ENCODE measurements around the gene DZIP1. TPM values are rescaled to one million over a fixed set of nuclear protein-coding genes. Genes with fewer than 3 reads are reported as not detected.

The DZIP1 gene
- total RNA-seq, 1 experiment from 2014 or later, result 0.17 TPM

DNA sequence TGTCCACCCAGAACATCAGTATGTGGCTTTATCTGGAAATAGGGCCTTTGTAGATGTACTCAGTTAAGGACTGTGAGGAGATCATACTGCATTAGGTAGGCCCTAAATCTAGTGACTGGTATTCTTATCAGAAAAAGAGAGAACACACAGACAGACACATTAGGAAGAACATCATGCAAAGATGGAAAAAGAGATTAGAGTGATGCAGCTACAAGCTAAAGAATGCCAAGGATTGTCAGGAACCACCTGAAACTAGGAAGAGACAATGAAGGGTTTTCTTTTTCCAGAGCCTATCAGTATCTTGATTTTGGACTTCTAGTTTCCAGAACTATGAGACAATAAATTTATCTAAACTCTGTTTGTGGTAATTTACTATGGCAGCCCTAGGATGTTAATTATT lies 15.0 kb upstream of the DZIP1 start (continued):
- TF ChIP-seq REST (IDR thresholded peaks at IDR 0.05; ENCODE audit: low read depth) (no peak), TCF7L2 (IDR thresholded peaks at IDR 0.05; ENCODE audit: borderline replicate concordance, extremely low read depth, insufficient read depth, insufficient read length) (no peak), EZH2phosphoT487 (IDR thresholded peaks at IDR 0.05; ENCODE audit: borderline replicate concordance) (no peak), ELF1 (IDR thresholded peaks at IDR 0.05; ENCODE audit: borderline replicate concordance, low read depth) (no peak), ZFX (IDR thresholded peaks at IDR 0.05) (no peak)

GRCh38 chr13:95656386-95657015 lies 12.0 kb upstream of the DZIP1 start:
- ChIA-PET CTCF (no interaction called here), POLR2A (no interaction called here), RAD21 (ENCODE audit: low non-redundant PET in 1 of 2, low total read pairs in 2 of 2, uncharacterized antibody in 2 of 2, unreplicated experiment in 2 of 2) (no interaction called here)
- Histone ChIP-seq H3K27me3 (ENCODE audit: insufficient read depth, low read length) (no peaks in the 10 kb centered on the region), H4K20me1 (ENCODE audit: insufficient read depth) (no peaks in the 10 kb centered on the region), H3K9me2 (ENCODE audit: insufficient read depth) (no peaks in the 10 kb centered on the region), H2AFZ (ENCODE audit: low read depth, low read length, poor library complexity, severe bottlenecking) (no peak overlapping the region), H3K4me2 (ENCODE audit: low read length) (no peak overlapping the region), H3K9ac (ENCODE audit: low read length) (no peak overlapping the region), H3K36me3 (ENCODE audit: control insufficient read depth in 1 of 2, insufficient read depth in 2 of 2, low read length in 2 of 2) (no peaks in the 10 kb centered on the region), H3K27ac (ENCODE audit: low read depth, low read length) (no peak overlapping the region), H3K4me1 (ENCODE audit: control insufficient read depth in 1 of 2, insufficient read depth in 2 of 2, low read length in 2 of 2) (no peaks in the 10 kb centered on the region), H3K4me3 (replicated peaks in 1 of 2; ENCODE audit: low read depth in 1 of 2, low read length in 2 of 2) (no peak overlapping the region), H3K79me2 (ENCODE audit: insufficient read depth, low read length) (no peaks in the 10 kb centered on the region), H3K9me3 (ENCODE audit: control insufficient read depth in 1 of 2, insufficient read depth in 1 of 2, low read depth in 1 of 2, low read length in 2 of 2) (no peaks in the 10 kb centered on the region)
- intact Hi-C loops (cut with micrococcal nuclease), result no loop called here
- TF ChIP-seq MAX (IDR thresholded peaks at IDR 0.05) (no peak), ZFX (IDR thresholded peaks at IDR 0.05) (no peak), SIN3A (IDR thresholded peaks at IDR 0.05; ENCODE audit: low read depth) (no peak), CTCF (IDR thresholded peaks at IDR 0.05 in 2 of 3, conservative IDR thresholded peaks at IDR 0.05 in 1 of 3; ENCODE audit: borderline replicate concordance in 1 of 3, insufficient read depth in 1 of 3, low read depth in 2 of 3, low read length in 2 of 3) (no peak), EGR1 (IDR thresholded peaks at IDR 0.05; ENCODE audit: low read depth) (no peak), FOSL1 (IDR thresholded peaks at IDR 0.05; ENCODE audit: low read depth) (no peak), YY1 (IDR thresholded peaks at IDR 0.05; ENCODE audit: extremely low read depth, insufficient replicate concordance, low read depth, low read length) (no peak), SRF (IDR thresholded peaks at IDR 0.05; ENCODE audit: low read depth) (no peak)
- no peak for ATAC-seq
- no TSS peak for BruUV-seq (replicated peaks)
- no peak for DNase-seq (ENCODE audit: low read depth, low spot score)

Data from HCT116 (cell line).